GM18907 (cell line): ENCODE results near the gene PSD.

Experiments used
- ATAC-seq: cut with Tn5 transposase; IDR thresholded peaks from one replicate; pipeline ENCODE4 v1.9.1; 2021; ENCODE audit warnings: mild to moderate bottlenecking, moderate library complexity; ENCODE audit not compliant: unreplicated experiment

The PSD gene

GRCh38 chr10:102394079-102394800, 24.3 kb downstream of the PSD start:
- ATAC-seq = peak; percentile 83

- no peak for ATAC-seq
These were observed 25.0 kb downstream of the PSD start for GRCh38 chr10:102393411-102394078.

- ATAC-seq = no peak
These were observed 26.3 kb downstream of the PSD start for GRCh38 chr10:102392306-102392705.

GRCh38 chr10:102389894-102390293, 28.7 kb downstream of the PSD start:
- ATAC-seq = no peak

GRCh38 chr10:102384606-102385429, 33.8 kb downstream of the PSD start:
- no peak for ATAC-seq

GRCh38 chr10:102384053-102384452, 34.5 kb downstream of the PSD start:
- ATAC-seq = no peak

GRCh38 chr10:102382871-102383270, 35.7 kb downstream of the PSD start:
- no peak for ATAC-seq

- ATAC-seq = no peak
These were observed 36.6 kb downstream of the PSD start for GRCh38 chr10:102381983-102382382.

GRCh38 chr10:102379383-102379782, 39.2 kb downstream of the PSD start:
- no peak for ATAC-seq

GRCh38 chr10:102376901-102377300, 41.7 kb downstream of the PSD start:
- no peak for ATAC-seq

GRCh38 chr10:102375867-102376266, 42.7 kb downstream of the PSD start:
- ATAC-seq = no peak

- ATAC-seq = no peak
These were observed 43.3 kb downstream of the PSD start for GRCh38 chr10:102375250-102375649.

GRCh38 chr10:102371295-102371694, 47.3 kb downstream of the PSD start:
- ATAC-seq = no peak

GRCh38 chr10:102368077-102368476, 50.5 kb downstream of the PSD start:
- no peak for ATAC-seq

GRCh38 chr10:102367441-102367840, 51.1 kb downstream of the PSD start:
- ATAC-seq = no peak

- no peak for ATAC-seq
These were observed 59.7 kb downstream of the PSD start for GRCh38 chr10:102358712-102359382.

- no peak for ATAC-seq
These were observed 64.1 kb downstream of the PSD start for GRCh38 chr10:102354451-102354850.
